ENCODE measurements around the gene CSPG4.

The CSPG4 gene

DNA sequence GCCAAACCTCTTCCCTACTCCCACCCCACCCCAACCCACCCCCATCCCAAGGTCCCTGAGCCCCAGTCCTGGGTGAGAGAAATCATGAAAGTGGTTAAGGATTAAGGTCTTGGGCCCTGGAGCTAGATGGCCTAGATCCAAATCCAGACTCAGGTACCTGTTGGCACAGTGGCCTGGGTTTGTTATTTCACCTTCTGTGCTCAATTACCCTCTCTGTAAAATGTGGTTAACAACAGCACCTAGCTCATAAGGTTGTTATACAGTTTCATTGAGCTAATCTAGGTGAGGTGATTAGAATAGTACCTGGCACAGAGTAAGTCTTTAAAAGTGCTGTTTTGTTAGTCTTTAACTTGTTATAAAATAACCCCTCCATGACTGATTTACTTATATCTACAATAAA is 80.7 kb downstream of the CSPG4 start:
- Histone ChIP-seq H3K4me3 (ENCODE audit: low read depth, low read length) (no peak overlapping the region), H3K27me3 (ENCODE audit: insufficient read depth, low read depth, severe bottlenecking) (no peaks in the 10 kb centered on the region), H3K27ac (no peak overlapping the region), H3K9me3 (ENCODE audit: severe bottlenecking) (no peaks in the 10 kb centered on the region), H3K36me3 (no peaks in the 10 kb centered on the region)
- TF ChIP-seq, protein P1, sequence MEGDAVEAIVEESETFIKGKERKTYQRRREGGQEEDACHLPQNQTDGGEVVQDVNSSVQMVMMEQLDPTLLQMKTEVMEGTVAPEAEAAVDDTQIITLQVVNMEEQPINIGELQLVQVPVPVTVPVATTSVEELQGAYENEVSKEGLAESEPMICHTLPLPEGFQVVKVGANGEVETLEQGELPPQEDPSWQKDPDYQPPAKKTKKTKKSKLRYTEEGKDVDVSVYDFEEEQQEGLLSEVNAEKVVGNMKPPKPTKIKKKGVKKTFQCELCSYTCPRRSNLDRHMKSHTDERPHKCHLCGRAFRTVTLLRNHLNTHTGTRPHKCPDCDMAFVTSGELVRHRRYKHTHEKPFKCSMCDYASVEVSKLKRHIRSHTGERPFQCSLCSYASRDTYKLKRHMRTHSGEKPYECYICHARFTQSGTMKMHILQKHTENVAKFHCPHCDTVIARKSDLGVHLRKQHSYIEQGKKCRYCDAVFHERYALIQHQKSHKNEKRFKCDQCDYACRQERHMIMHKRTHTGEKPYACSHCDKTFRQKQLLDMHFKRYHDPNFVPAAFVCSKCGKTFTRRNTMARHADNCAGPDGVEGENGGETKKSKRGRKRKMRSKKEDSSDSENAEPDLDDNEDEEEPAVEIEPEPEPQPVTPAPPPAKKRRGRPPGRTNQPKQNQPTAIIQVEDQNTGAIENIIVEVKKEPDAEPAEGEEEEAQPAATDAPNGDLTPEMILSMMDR (IDR thresholded peaks at IDR 0.05; ENCODE audit: low read depth, low read length) = no peak
- DNase-seq = no peak

DNA sequence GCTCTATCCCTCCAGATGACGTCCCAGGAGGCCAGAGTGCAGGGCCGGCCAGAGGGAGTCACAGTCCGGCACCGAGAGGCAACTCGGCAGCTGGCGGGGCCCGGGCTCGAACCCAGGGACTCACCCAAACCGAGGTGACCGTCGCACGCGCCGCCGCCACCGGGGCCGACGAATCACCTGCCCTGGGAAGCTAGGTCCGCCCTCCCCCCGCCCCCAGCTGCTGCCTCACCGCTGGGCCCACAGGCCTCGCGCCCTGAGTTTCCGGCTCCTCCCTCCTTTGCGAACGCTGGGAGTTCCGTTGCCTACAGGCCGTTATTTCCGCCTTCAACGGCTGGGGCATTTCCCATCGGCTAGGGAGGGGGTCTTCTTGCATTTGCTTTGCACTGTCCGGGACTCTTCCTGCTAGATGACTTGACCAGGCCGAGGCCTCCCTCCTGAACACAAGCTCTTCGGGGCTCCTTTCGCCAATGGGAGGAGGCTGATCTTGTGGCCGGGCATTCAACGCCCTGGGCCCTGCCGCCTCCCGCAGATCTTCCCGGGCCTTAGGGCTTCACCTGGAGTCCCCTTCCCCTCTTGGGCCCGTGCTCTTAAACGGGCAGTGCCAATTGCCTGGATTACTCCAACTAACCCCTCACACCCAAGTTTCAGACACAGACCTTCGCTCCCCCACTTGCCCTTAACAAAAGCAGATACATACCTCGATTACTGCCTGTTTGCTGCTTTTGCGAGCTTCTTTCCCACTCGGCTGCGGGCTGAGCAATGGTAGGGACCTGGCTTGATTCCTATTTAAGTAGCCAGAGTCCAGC is 86.9 kb downstream of the CSPG4 start, which contains the start of gene SNUPN:
TSS of gene SNUPN (minus strand) at position 184 of the 806 bp plus-strand sequence. CDS start 4,674 bp downstream, outside the sequence.
- Histone ChIP-seq H3K27ac (peak within 1 kb of the TSS; percentile 97), H3K4me3 (ENCODE audit: low read depth, low read length) (peak within 1 kb of the TSS; percentile 99), H3K36me3 (peaks cover 5% of the 10 kb centered on the region), H3K9me3 (ENCODE audit: severe bottlenecking) (no peaks in the 10 kb centered on the region), H3K27me3 (ENCODE audit: insufficient read depth, low read depth, severe bottlenecking) (no peaks in the 10 kb centered on the region)
- peak; percentile 95 for DNase-seq
- TF ChIP-seq, protein P1 (IDR thresholded peaks at IDR 0.05; ENCODE audit: low read depth, low read length) = no peak
